Lung (tissue), 12 donors: ENCODE measurements around the gene FOXRED2. TPM values are rescaled to one million over a fixed set of nuclear protein-coding genes. Genes with fewer than 3 reads are reported as not detected.

Experiments
- ATAC-seq: fragments of 200-7000 bp; cut with Tn5 transposase; one replicate; pipeline ENCODE4 v1.9.1; 2020; ENCODE audit warnings: moderate number of reproducible peaks; ENCODE audit not compliant: insufficient read depth, low FRiP score
- DNase-seq, 3 donors: peaks; one replicate each; pipeline ENCODE4 v3.0.0-alpha.2; 2013 to 2017
- H3K27ac ChIP-seq, 2 donors: one replicate each; pipeline ENCODE4 v1.5.1; 2013; ENCODE audit warnings: mild to moderate bottlenecking in 2 of 2, moderate library complexity in 2 of 2, control low read depth in 1 of 2, inconsistent platforms in 1 of 2, low read depth in 1 of 2, low read length in 1 of 2
- H3K27me3 ChIP-seq, 3 donors: one replicate each; pipeline ENCODE4 v1.5.1; 2013; ENCODE audit warnings: low read length in 2 of 3; ENCODE audit not compliant: control insufficient read depth in 3 of 3, insufficient read depth in 3 of 3
- H3K36me3 ChIP-seq, 4 donors: one replicate each; pipeline ENCODE4 v1.5.1; 2013; ENCODE audit warnings: low read length in 4 of 4, mild to moderate bottlenecking in 1 of 4, moderate library complexity in 1 of 4; ENCODE audit not compliant: control insufficient read depth in 4 of 4, insufficient read depth in 4 of 4
- H3K4me1 ChIP-seq, 5 donors: one replicate each; pipeline ENCODE4 v1.5.1; 2013; ENCODE audit warnings: low read length in 5 of 5, mild to moderate bottlenecking in 2 of 5, moderate library complexity in 1 of 5; ENCODE audit not compliant: control insufficient read depth in 5 of 5, insufficient read depth in 5 of 5
- H3K4me3 ChIP-seq: one replicate; pipeline ENCODE4 v1.5.1; 2013; ENCODE audit warnings: mild to moderate bottlenecking, control low read depth, moderate library complexity
- H3K9ac ChIP-seq, 2 donors: one replicate each; pipeline ENCODE4 v1.5.1; 2013; ENCODE audit warnings: low read length in 2 of 2, control low read depth in 1 of 2; ENCODE audit not compliant: insufficient read depth in 1 of 2
- H3K9me3 ChIP-seq, 4 donors: one replicate each; pipeline ENCODE4 v1.5.1; 2013; ENCODE audit warnings: low read length in 3 of 4, mild to moderate bottlenecking in 1 of 4, moderate library complexity in 1 of 4; ENCODE audit not compliant: control insufficient read depth in 4 of 4, insufficient read depth in 3 of 4
- WGBS, 2 donors: extraction: QIAGEN DNeasy Blood & Tissue Kit; methylation state at CpG; one replicate each; pipeline ENCODE4 v1.1.7; 2013; 5-methylcytosine and 5-hydroxymethylcytosine counted together
- polyA plus RNA-seq, 2 donors: library from polyadenylated mRNA; stranded (reverse); fragments of 200-250 nt; gene quantifications; one replicate each; pipeline ENCODE4 v1.2.1, GENCODE V29; 2013
- total RNA-seq, 2 donors: library from RNA; depleted of rRNA in 1 of 2; stranded (reverse); fragments of >200 nt in 1 of 2; gene quantifications; one replicate each; pipeline ENCODE4 v1.2.1, GENCODE V29; 2014 to 2021
- TF ChIP-seq, protein P1 (sequence below): IDR thresholded peaks from 2 replicates; pipeline ENCODE4 v1.5.1; 2012; ENCODE audit warnings: mild to moderate bottlenecking; ENCODE audit errors: control extremely low read depth, extremely low read depth
- donor health status: control.
- donor health status: control.
- donor health status: Bipolar disorder and iron deficiency.
- donor health status: healthy.
- donor health status: DM: yes; HTN: yes; CAD: no.

The FOXRED2 gene
- total and polyA plus RNA-seq, 4 donors = 3.9 to 18.0 (median 7.8) TPM

DNA sequence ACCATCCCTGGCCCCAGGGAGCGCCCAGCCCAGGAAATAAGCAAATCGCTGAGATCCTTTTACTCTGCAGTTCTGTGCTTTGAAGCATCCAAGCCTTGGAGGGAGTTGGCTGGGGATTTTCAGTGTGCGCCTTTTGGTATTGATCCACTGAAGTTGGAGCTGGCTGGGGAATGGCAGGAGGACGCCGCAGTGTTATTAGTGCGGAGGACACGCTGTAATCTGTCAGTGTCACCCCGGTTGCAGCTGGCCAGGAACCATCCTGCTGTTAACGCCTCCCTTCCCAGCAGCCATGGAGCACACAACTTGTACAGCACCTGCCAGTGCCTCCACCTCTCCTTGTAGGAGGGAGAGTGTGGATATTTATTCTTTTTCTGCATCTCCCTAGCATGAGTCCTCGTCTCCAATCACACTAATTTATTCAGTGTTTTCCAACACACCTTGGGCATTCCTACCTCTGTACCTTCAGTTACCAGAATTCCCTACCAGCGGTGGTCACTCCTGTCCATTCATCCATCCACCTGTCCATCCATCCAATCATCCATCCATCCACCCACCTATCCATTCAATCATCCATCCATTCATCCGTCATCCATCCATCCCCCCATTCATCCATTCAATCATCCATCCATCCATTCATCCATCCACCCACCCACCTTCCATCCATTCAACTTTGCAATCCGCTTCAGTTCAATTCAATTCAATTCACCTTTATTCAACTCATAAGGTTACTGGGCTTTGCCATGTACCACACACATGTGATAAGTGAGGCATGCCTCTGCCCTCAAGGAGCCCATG lies 44.1 kb upstream of the FOXRED2 start:
- Histone ChIP-seq H3K4me1 (no peaks in the 10 kb centered on the region), H3K27me3 (peaks cover 0 to 14% (median 5%) of the 10 kb centered on the region in 3 donors), H3K9ac (no peak overlapping the region), H3K9me3 (peaks cover 0 to 2% (median 0%) of the 10 kb centered on the region in 4 donors), H3K36me3 (no peaks in the 10 kb centered on the region), H3K27ac (no peak overlapping the region), H3K4me3 (no peak overlapping the region)
- DNase-seq (no peak), ATAC-seq (no peak)
- WGBS, 2 donors = 63 to 84% methylated on average over 13 of the region's 13 CpGs
- TF ChIP-seq, protein P1, sequence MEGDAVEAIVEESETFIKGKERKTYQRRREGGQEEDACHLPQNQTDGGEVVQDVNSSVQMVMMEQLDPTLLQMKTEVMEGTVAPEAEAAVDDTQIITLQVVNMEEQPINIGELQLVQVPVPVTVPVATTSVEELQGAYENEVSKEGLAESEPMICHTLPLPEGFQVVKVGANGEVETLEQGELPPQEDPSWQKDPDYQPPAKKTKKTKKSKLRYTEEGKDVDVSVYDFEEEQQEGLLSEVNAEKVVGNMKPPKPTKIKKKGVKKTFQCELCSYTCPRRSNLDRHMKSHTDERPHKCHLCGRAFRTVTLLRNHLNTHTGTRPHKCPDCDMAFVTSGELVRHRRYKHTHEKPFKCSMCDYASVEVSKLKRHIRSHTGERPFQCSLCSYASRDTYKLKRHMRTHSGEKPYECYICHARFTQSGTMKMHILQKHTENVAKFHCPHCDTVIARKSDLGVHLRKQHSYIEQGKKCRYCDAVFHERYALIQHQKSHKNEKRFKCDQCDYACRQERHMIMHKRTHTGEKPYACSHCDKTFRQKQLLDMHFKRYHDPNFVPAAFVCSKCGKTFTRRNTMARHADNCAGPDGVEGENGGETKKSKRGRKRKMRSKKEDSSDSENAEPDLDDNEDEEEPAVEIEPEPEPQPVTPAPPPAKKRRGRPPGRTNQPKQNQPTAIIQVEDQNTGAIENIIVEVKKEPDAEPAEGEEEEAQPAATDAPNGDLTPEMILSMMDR = no peak

GRCh38 chr22:36549033-36549432 lies 42.2 kb upstream of the FOXRED2 start:
- 51 to 56% methylated on average over 5 of the region's 5 CpGs for WGBS, 2 donors
- Histone ChIP-seq H3K36me3 (no peaks in the 10 kb centered on the region), H3K27ac (no peak overlapping the region), H3K27me3 (peaks cover 0 to 14% (median 5%) of the 10 kb centered on the region in 3 donors), H3K9me3 (peaks cover 0 to 2% (median 0%) of the 10 kb centered on the region in 4 donors), H3K4me3 (no peak overlapping the region), H3K9ac (no peak overlapping the region), H3K4me1 (no peaks in the 10 kb centered on the region)
- ATAC-seq (no peak), DNase-seq (no peak)
- TF ChIP-seq, protein P1 = no peak

DNA sequence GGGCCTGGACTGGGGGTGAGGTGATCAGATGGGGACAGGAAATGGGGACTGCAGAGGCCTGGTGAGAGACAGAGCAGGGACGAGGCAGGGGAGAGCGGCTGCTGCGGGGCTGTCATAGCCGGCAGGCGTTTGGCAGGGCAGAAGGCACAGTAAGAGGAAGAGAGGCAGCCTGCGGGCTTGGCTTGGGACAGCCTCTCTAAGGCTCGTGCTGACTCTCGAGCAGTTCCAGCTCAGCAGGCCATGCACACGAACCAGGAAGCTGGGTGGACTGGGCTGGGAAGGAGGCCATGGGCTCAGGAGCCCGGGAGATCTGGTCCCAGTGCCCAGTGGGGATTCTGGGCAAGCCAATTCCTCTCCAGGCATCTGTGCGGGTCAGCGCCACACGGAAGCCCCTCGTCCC lies 41.8 kb upstream of the FOXRED2 start:
- whole genome bisulfite sequencing, 2 donors = 49 to 60% methylated on average over 14 of the region's 14 CpGs
- Histone ChIP-seq H3K9me3 (peaks cover 0 to 2% (median 0%) of the 10 kb centered on the region in 4 donors), H3K27ac (no peak overlapping the region), H3K9ac (no peak overlapping the region), H3K36me3 (no peaks in the 10 kb centered on the region), H3K4me3 (no peak overlapping the region), H3K4me1 (no peaks in the 10 kb centered on the region), H3K27me3 (peaks cover 0 to 14% (median 5%) of the 10 kb centered on the region in 3 donors)
- no peak for DNase-seq
- TF ChIP-seq, protein P1 = no peak
- no peak for ATAC-seq

- no peak overlapping the region for H3K27ac ChIP-seq
- TF ChIP-seq, protein P1 = no peak
- H3K36me3 ChIP-seq = no peaks in the 10 kb centered on the region
- peaks cover 0 to 14% (median 5%) of the 10 kb centered on the region in 3 donors for H3K27me3 ChIP-seq
- H3K4me1 ChIP-seq = no peaks in the 10 kb centered on the region
- no peak for DNase-seq
- H3K9me3 ChIP-seq = peaks cover 0 to 2% (median 0%) of the 10 kb centered on the region in 4 donors
- 46 to 68% methylated on average over 6 of the region's 6 CpGs for WGBS, 2 donors
- H3K9ac ChIP-seq = no peak overlapping the region
- ATAC-seq = no peak
- no peak overlapping the region for H3K4me3 ChIP-seq
Measured at GRCh38 chr22:36546932-36547331, 40.1 kb upstream of the FOXRED2 start.
